Adrenal gland (tissue), 12 donors: ENCODE measurements around the gene BCAS3. TPM values are rescaled to one million over a fixed set of nuclear protein-coding genes. Genes with fewer than 3 reads are reported as not detected.

Experiments used
- DNase-seq, 7 donors: peaks; one replicate each; pipeline ENCODE4 v3.0.0-alpha.2; 2019 to 2020
- H3K27ac ChIP-seq, 5 donors: fragments of 200-600 bp; sonication (generic) in 4 of 5; 1 replicate in 3 of 5; 2 replicates in 2 of 5; pipeline versions ENCODE4 v1.5.1 to v1.8.0; 2016 to 2020; ENCODE audit warnings: mild to moderate bottlenecking in 1 of 5
- H3K27me3 ChIP-seq: fragments of 200-600 bp; 2 replicates; pipeline ENCODE4 v1.8.0; 2021
- H3K36me3 ChIP-seq, 2 donors: fragments of 200-600 bp; replicated peaks in 1 of 2; 1 replicate in 1 of 2; 2 replicates in 1 of 2; pipeline versions ENCODE4 v1.5.1 to v1.8.0; 2018 to 2022
- H3K4me1 ChIP-seq, 2 donors: fragments of 200-600 bp; replicated peaks in 1 of 2; 1 replicate in 1 of 2; 2 replicates in 1 of 2; pipeline versions ENCODE4 v1.5.1 to v1.8.0; 2018 to 2021
- H3K4me3 ChIP-seq, 4 donors: fragments of 200-600 bp; sonication (generic) in 3 of 4; one replicate each; pipeline ENCODE4 v1.5.1; 2016 to 2018
- H3K9me3 ChIP-seq, 3 donors: fragments of 200-600 bp; sonication (generic) in 1 of 3; replicated peaks in 1 of 3; 1 replicate in 2 of 3; 2 replicates in 1 of 3; pipeline versions ENCODE4 v1.5.1 to v1.8.0; 2016 to 2021
- POLR2A ChIP-seq, 2 donors: fragments of 450-650 bp; IDR thresholded peaks; one replicate each; pipeline ENCODE4 v1.6.1; 2017; ENCODE audit warnings: antibody characterized with exemption in 2 of 2, mild to moderate bottlenecking in 2 of 2, moderate library complexity in 1 of 2
- WGBS, 4 donors: extraction: QIAGEN DNeasy Blood & Tissue Kit in 2 of 4; methylation state at CpG; one replicate each; pipeline versions ENCODE4 v1.1.5 to v1.1.7; 2013 to 2017; 5-methylcytosine and 5-hydroxymethylcytosine counted together
- intact Hi-C, 2 donors: fragments of 100-400 bp; cut with DNase I; formaldehyde crosslinking; loops; one replicate each; pipeline versions ENCODE4 v1.14.1 to v1.15.0; 2022 to 2023
- polyA plus RNA-seq, 3 donors: library from polyadenylated mRNA; stranded (reverse); fragments of 200-250 nt in 2 of 3; fragments of 350-450 nt in 1 of 3; fragmentation: Illumina TruSeq in 1 of 3; extraction: RNeasy Lipid Tissue Mini Kit (QIAGEN cat#74804) in 1 of 3; gene quantifications; one replicate each; pipeline ENCODE4 v1.2.3, GENCODE V29; 2013 to 2014
- total RNA-seq, 9 donors: library from RNA; depleted of rRNA in 4 of 9; stranded (reverse); fragments of >200 nt in 4 of 9; fragments of 120-200 nt in 1 of 9; fragmentation: NEBNext Ultra II Directional in 1 of 9; extraction: Animal tissue kit (Norgen Biotek cat#: 25700) in 1 of 9; gene quantifications; one replicate each; pipeline versions ENCODE4 v1.1.0 to v1.2.4, GENCODE V29; 2013 to 2023
- TF ChIP-seq, protein P1 (sequence below), 6 experiments: fragments of 450-650 bp in 4 of 6; fragments of 200-600 bp in 2 of 6; sonication (generic) in 1 of 6; IDR thresholded peaks; 1 replicate in 5 of 6; 2 replicates in 1 of 6; pipeline versions ENCODE4 v1.5.1 to v1.8.0; 2016 to 2021; ENCODE audit warnings: antibody characterized with exemption in 6 of 6, mild to moderate bottlenecking in 2 of 6, moderate library complexity in 1 of 6
- donor health status: healthy with polysubstance abuse.
- donor health status: Bipolar disorder and iron deficiency.
- donor health status: DM: yes; HTN: yes; CAD: no.
- donor health status: DM: no; HTN: no; CAD: no.
- donor health status: DM: no; HTN: no; CAD: no.
- donor health status: DM: yes; HTN: yes; CAD: no.

Gene BCAS3
- total and polyA plus RNA-seq, 12 donors: 9.4 to 105 (median 29.0) TPM

- intact Hi-C loops: no loop called here
- no peak overlapping the region for H3K4me3 ChIP-seq
- no peak for DNase-seq
These were observed 519.1 kb downstream of the BCAS3 start for GRCh38 chr17:61196799-61197198.

DNA sequence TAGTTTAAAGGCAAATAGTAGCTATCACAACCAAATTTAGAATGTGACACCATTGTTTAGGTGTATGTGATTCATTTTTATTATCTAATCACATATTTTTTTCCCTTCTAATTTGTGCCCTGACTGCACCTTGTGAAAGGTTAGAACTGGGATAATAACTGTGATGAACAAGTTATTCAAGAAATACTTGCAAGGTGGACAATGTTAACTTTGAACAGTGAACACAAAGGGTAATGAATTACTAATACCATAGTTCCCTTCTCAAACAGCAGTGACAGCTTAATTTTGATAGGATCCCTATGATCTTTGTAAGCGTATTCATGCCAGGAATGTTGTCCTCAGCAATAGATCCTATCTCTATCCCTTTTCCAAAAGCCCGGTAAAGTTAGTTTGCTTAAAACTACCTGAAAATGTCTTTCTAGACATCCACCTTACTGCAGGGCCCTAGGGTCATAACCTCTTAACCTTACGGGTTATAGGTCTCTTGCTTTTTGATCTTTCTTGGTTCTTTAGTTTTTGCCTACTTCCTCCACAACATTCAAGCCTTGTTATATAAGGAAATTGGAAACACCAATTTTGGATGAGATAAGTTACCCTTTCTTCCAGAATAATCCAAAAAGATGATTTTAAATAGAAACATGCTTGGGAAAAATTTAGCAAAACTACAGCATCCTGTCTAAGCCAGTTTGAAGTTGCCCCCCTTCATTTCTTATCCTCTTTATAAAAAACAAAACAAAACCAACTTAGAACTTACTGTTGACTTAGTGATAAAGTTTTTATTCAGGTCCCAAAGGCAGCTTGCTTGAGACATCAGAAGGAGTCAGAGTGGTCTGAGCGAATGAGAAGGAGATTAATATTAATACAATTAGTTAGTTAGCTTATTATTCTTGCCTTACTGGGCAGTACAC, 522.0 kb downstream of the BCAS3 start:
- TF ChIP-seq, protein P1, sequence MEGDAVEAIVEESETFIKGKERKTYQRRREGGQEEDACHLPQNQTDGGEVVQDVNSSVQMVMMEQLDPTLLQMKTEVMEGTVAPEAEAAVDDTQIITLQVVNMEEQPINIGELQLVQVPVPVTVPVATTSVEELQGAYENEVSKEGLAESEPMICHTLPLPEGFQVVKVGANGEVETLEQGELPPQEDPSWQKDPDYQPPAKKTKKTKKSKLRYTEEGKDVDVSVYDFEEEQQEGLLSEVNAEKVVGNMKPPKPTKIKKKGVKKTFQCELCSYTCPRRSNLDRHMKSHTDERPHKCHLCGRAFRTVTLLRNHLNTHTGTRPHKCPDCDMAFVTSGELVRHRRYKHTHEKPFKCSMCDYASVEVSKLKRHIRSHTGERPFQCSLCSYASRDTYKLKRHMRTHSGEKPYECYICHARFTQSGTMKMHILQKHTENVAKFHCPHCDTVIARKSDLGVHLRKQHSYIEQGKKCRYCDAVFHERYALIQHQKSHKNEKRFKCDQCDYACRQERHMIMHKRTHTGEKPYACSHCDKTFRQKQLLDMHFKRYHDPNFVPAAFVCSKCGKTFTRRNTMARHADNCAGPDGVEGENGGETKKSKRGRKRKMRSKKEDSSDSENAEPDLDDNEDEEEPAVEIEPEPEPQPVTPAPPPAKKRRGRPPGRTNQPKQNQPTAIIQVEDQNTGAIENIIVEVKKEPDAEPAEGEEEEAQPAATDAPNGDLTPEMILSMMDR (IDR thresholded peaks at IDR 0.05): no peak
- TF ChIP-seq POLR2A (IDR thresholded peaks at IDR 0.05): no peak
- intact Hi-C loops: no loop called here
- Histone ChIP-seq H3K36me3 (no peaks in the 10 kb centered on the region), H3K27ac (no peak overlapping the region), H3K4me3 (no peak overlapping the region), H3K27me3 (no peaks in the 10 kb centered on the region), H3K4me1 (peaks cover 0 to 12% of the 10 kb centered on the region in 2 donors), H3K9me3 (no peaks in the 10 kb centered on the region)
- 85 to 91% (median 90%) methylated on average over 4 of the region's 4 CpGs for WGBS, 4 donors
- no peak for DNase-seq

More at GRCh38 chr17:61196799-61197198, 519.1 kb downstream of the BCAS3 start:
- H3K27me3 ChIP-seq: no peaks in the 10 kb centered on the region
- WGBS, 4 donors: 74 to 81% (median 76%) methylated on average over 3 of the region's 3 CpGs
- H3K9me3 ChIP-seq: no peaks in the 10 kb centered on the region
- H3K27ac ChIP-seq: peak overlapping the region in 2 of 5 donors; percentile 27 to 44
- H3K36me3 ChIP-seq: no peaks in the 10 kb centered on the region
- TF ChIP-seq POLR2A (IDR thresholded peaks at IDR 0.05): no peak
- TF ChIP-seq, protein P1 (IDR thresholded peaks at IDR 0.05): no peak
- H3K4me1 ChIP-seq: no peaks in the 10 kb centered on the region

DNA sequence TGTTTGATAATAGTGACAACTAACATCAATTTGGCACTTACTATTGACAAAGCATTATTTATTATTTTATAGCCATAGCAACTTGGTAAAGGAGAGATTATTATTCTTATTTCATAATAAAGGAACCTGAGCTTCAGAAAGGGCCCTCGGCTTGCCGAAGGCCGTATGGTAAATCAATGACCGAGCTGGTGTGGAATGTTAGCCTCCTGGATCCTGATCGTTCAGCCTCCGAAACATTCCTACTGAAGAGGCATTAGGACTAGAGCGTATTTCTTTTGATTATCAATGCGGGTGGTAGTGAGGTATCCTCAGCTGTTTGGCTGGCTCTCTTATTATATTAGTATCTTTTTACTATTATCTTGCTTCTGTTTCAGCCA, 522.7 kb downstream of the BCAS3 start:
- no peak overlapping the region for H3K27ac ChIP-seq
- TF ChIP-seq, protein P1 (IDR thresholded peaks at IDR 0.05): no peak
- TF ChIP-seq POLR2A (IDR thresholded peaks at IDR 0.05): no peak
- DNase-seq: no peak
- H3K9me3 ChIP-seq: no peaks in the 10 kb centered on the region
- no peaks in the 10 kb centered on the region for H3K27me3 ChIP-seq
- H3K4me1 ChIP-seq: peaks cover 0 to 18% of the 10 kb centered on the region in 2 donors
- 85 to 93% (median 91%) methylated on average over 8 of the region's 8 CpGs for WGBS, 4 donors
- intact Hi-C loops: no loop called here
- no peak overlapping the region for H3K4me3 ChIP-seq
- no peaks in the 10 kb centered on the region for H3K36me3 ChIP-seq

- Histone ChIP-seq H3K4me3 (no peak overlapping the region), H3K9me3 (no peaks in the 10 kb centered on the region), H3K4me1 (peaks cover 0 to 23% of the 10 kb centered on the region in 2 donors), H3K27me3 (no peaks in the 10 kb centered on the region), H3K27ac (no peak overlapping the region), H3K36me3 (no peaks in the 10 kb centered on the region)
- TF ChIP-seq, protein P1 (IDR thresholded peaks at IDR 0.05): no peak
- no peak for TF ChIP-seq POLR2A (IDR thresholded peaks at IDR 0.05)
- 78 to 86% (median 82%) methylated on average over 3 of the region's 3 CpGs for WGBS, 4 donors
- no peak for DNase-seq
- intact Hi-C loops: no loop called here
These were observed 523.6 kb downstream of the BCAS3 start for GRCh38 chr17:61201211-61201610.
